ENCODE results near the gene HLTF.
A peak's percentile ranks its signal among the peaks of the same experiment; 100 is the strongest.

The HLTF gene

GRCh38 chr3:149081772-149082171, 4.6 kb downstream of the HLTF start:
- no peak for DNase-seq

DNA sequence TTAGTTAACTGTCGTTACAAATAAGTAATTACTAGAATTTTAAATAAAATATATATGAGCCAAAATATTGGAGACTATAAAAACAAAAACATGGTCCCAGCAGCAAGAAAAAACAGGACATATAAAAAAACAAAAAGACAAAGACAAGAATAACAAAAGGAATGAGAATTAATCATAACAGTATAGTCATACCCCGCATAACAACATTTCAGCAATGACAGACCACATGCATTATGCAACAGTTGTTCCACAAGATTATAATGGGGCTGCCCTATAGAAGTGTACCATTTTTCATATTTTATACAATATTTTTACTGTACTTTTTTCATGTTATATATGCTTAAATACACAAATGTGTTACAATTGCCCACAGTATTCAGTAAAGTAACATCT, 5.6 kb downstream of the HLTF start:
- no peak for DNase-seq

GRCh38 chr3:149080011-149080698, 6.2 kb downstream of the HLTF start:
- no peak for DNase-seq

GRCh38 chr3:149077628-149078027, 8.7 kb downstream of the HLTF start:
- DNase-seq: no peak

- no peak for DNase-seq
Observed at GRCh38 chr3:149067883-149068282, 18.4 kb downstream of the HLTF start.

GRCh38 chr3:149061776-149062175, 24.6 kb downstream of the HLTF start:
- DNase-seq: no peak

DNA sequence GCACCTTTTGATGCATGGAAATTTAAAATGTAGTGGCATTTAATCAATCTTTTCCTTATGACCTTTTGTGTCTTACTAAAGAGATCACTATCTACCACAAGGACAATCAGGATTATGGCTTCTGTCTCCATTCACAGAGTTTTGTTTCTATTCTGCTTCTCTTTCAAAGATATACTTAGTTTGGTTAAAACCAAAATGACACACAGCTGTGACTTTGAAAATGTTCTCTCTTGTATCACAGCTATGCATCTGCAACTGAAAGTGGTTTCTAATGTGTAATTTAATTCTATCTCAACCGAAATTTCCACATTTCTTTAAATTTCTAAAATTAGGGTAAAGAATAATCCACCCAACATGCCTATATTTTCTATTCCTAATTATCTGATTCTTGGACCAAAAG, 27.7 kb downstream of the HLTF start:
- no peak for DNase-seq

DNA sequence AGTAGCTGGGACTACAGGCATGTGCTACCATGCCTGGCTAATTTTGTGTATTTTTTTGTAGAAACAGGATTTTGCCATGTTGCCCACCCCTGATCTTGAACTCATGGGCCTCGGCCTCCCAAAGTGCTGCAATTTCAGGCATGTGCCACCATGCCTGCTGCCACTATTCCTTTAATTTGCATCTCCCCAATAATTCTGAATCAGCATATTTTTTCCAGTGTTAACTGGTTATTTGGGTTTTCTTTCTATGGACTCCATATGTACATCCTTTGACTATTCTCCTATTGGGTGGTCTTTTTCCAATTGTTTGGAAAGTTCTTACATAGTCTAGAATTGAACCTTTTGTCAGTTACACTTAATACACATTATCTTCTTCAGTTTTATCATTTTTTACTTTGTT, 28.1 kb downstream of the HLTF start:
- no peak for DNase-seq

DNA sequence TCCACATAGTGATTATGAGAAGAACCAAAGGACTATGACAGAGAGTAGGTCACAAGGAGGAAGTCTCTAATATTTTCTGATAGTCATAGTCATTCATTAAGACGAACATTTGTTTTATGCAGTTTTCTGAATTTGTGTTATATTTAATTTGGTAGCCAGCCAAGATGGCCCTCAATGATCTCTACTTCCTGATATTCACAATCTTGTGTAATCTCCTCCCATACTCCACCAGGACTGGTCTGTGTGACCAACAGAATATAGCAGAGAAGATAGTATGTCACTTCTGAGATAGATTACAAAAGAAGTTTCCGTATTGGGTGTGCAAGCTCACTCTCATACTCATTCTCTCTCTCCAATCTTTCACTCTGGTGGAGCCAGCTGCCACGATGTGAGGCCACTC, 30.8 kb downstream of the HLTF start:
- no peak for DNase-seq

DNA sequence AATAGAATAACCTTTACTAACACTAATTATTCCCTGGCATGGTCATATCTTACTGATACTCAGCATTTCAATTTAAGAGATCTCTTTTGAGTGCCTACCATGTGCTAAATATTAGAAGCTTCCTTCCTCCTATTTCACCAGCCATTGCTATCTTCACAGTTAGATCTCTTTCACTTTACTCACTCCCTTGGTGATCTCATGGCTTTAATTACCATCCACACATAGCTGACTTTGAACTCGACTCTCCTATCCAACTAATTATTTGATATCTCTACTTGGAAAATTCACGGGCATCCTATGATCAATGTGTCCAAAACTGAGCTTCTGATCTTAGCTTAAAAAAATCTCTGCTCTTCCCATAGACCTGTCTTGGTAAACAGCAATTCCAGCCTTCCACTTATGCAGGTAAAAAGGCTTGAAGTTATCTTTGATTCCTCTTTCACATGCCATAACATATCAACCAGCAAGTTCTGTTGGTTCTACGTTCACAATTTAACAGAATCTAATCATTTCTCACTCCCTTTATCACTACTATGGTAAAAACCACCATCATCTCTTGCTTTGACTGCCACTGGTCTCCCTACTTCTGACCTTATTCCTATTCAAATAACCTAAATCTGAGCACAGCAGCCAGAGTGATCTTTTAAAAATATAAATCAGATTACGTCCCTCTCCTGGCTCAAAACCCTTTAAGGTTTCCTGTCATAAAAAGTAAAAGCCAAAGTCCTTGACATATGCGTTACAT, 41.8 kb downstream of the HLTF start:
- no peak for DNase-seq

DNA sequence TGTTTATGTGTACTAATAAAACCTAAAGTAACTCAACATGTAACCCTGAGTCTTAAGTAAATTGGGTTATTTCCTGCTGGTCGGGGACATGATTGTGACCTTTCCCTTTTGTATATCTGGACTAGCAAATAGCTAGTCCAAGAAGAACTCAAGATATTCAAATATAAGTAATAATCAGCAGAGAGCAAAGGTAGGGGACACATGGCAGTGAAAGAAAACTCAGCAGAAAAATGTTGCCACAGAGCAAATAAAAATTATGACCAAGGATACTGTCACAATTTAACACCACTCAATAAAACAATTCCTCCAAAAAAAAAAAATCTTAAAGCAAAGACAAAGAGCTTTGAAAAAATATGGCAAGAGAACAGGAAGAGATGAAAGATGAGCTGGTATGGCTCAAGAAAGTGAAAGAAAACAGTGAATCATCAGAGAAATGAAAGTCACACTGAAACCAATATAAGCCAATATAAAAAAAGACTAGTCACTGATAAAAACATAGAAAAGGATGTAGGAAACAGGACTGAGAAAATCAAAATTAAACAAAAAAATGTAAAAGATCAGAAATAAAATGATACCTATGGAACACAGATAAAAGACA, 43.4 kb downstream of the HLTF start:
- DNase-seq: no peak

DNA sequence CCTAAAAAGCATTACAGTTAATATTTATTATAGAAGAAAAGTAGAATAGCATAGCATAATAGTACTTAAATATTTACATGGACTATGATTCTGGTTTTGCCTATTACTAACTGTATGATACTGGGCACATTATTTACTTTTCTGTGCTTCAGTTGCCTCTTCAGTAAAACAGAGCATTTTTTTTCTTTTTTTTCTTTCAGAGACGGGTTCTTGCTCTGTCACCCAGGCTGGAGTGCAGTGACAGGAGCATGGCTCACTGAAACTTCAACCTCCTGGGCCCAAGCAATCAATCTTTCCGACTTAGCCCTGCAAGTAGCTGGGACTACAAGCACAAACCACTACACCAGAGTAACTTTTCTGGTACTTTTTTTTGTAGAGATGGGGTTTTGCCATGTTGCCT, 48.0 kb downstream of the HLTF start:
- no peak for DNase-seq

- no peak for DNase-seq
Observed at GRCh38 chr3:149037684-149038083, 48.6 kb downstream of the HLTF start.

DNA sequence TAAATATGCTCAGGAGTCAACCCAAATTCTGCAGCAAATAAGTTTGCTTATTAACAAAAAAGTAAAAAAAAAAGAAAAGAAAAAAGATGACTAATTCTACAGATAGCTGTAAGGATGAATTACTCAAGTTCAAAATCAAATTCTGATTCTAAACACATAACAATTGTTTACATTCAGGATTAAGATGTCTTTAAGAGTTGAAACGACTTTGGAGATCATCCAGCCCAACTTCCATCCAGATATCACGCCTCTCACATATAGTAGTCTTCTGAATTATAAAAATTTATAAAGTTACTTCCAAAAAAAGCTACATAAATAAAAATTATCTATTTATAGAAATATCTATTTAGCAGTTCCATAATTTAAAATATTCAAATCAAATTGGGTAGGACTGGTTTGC, 55.2 kb downstream of the HLTF start:
- no peak for DNase-seq

- DNase-seq: no peak
Observed at GRCh38 chr3:149026718-149027117, 59.6 kb downstream of the HLTF start.

GRCh38 chr3:149023951-149024350, 62.4 kb downstream of the HLTF start:
- DNase-seq: no peak

DNA sequence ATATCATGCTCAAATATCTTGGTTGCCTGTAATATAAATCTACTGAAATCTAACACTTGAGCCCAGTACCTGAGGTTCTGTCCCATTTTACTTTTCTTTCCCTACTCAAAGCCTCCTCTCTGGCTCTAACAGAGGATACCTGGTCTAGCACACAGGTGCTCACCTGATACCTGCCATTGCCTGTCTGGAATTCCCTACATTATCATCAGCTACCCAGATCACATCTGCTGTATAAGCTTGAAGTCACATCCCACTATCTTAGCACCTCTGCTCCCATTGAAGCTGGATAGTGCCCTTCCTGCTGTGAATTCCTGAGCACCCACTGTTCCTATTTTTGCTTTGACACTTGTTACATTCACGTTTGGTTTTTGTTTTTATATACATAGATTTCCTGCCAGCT, 64.5 kb downstream of the HLTF start:
- DNase-seq: no peak

DNA sequence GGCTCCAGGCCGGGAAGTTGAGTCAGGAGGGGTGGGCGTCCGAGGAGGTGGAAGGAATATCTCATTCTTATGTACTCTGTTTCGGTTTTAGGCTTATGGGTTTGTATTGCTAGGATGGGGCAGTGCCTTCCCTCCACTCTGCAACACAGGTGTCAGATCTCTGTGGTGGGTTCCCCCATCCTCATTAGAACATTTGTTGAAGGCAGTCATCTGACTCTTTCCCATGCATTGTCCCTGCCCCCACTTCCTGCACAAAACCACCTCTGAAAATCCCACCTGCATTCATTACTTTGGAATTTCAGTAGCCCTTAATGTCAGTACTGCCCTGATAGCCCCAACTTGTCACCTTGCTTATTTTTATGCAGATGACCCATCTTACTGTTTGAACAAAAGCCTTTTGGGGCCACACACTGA, 65.5 kb downstream of the HLTF start:
- peak; percentile 20 for DNase-seq

- no peak for DNase-seq
Observed at GRCh38 chr3:149020196-149020838, 66.0 kb downstream of the HLTF start.

DNA sequence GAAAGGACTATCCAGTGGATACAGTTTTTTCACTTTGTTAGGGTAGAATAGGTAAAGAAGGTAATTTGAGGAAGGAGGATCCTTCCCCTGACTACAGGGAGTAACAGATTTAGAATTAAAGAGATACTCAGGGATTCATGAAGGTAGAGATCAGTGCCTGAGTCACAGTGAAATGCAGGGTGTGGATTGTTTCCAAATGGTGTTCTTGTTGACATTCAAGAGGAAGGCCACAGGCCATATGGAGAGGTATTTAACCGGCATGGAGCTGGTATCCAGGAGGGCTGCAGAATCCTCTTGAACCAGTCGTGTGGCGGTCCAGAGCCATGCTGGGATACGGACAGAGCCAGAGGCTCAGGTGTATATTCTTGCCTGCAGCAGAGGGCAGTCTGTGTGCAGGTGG, 66.8 kb downstream of the HLTF start:
- DNase-seq: no peak

GRCh38 chr3:149018247-149018646, 68.1 kb downstream of the HLTF start:
- DNase-seq: no peak

GRCh38 chr3:149016669-149017541, 69.4 kb downstream of the HLTF start:
- no peak for DNase-seq

GRCh38 chr3:149016242-149016641, 70.1 kb downstream of the HLTF start:
- no peak for DNase-seq

Measured in activated CD4-positive, alpha-beta T cell treated with anti-CD3 and anti-CD28 coated beads for 48 hours (primary cell).